GF-D8 (cell line): ENCODE results near the gene RNF126.
"Not testable (repeated sequence)": the region's sequence is repeated elsewhere in the genome, so short reads cannot be mapped to it uniquely, and the experiment has no call there.

ENCODE experiments used
- DNase-seq: peaks from one replicate; lab custom pipeline; 2025; lab: John Stamatoyannopoulos, UW

The RNF126 gene

GRCh38 chr19:628168-628567 lies 34.8 kb downstream of the RNF126 start:
- DNase-seq = no peak

- DNase-seq = not testable (repeated sequence)
Observed at GRCh38 chr19:626566-626965, 36.4 kb downstream of the RNF126 start.

GRCh38 chr19:625257-625656 lies 37.8 kb downstream of the RNF126 start:
- no peak for DNase-seq

- no peak for DNase-seq
Observed at GRCh38 chr19:624433-625109, 38.4 kb downstream of the RNF126 start.

- DNase-seq = no peak
Observed at GRCh38 chr19:623974-624373, 39.0 kb downstream of the RNF126 start.

- DNase-seq = no peak
Observed at GRCh38 chr19:623175-623916, 39.7 kb downstream of the RNF126 start.

GRCh38 chr19:622666-623065 lies 40.3 kb downstream of the RNF126 start:
- no peak for DNase-seq

- DNase-seq = no peak
Observed at GRCh38 chr19:621819-622218, 41.2 kb downstream of the RNF126 start.

- DNase-seq = not testable (repeated sequence)
Observed at GRCh38 chr19:621191-621590, 41.8 kb downstream of the RNF126 start.

- no peak for DNase-seq
Observed at GRCh38 chr19:620166-620862, 42.7 kb downstream of the RNF126 start.

GRCh38 chr19:619286-620002 lies 43.6 kb downstream of the RNF126 start:
- no peak for DNase-seq

- DNase-seq = no peak
Observed at GRCh38 chr19:618674-619285, 44.2 kb downstream of the RNF126 start.

GRCh38 chr19:618247-618619 lies 44.8 kb downstream of the RNF126 start:
- DNase-seq = no peak

GRCh38 chr19:617551-618246 lies 45.3 kb downstream of the RNF126 start:
- no peak for DNase-seq

GRCh38 chr19:616747-617526 lies 46.1 kb downstream of the RNF126 start:
- no peak for DNase-seq

GRCh38 chr19:616062-616700 lies 46.8 kb downstream of the RNF126 start:
- no peak for DNase-seq

GRCh38 chr19:615619-616018 lies 47.4 kb downstream of the RNF126 start:
- DNase-seq = no peak

- DNase-seq = no peak
Observed at GRCh38 chr19:613732-614567, 49.1 kb downstream of the RNF126 start.

GRCh38 chr19:612941-613340 lies 50.1 kb downstream of the RNF126 start:
- DNase-seq = no peak
